DMS 273 (cell line): ENCODE measurements around the gene KDM2A.
A peak's percentile ranks its signal among the peaks of the same experiment; 100 is the strongest.
"Not testable (repeated sequence)": the region's sequence is repeated elsewhere in the genome, so short reads cannot be mapped to it uniquely, and the experiment has no call there.

Source experiments
- DNase-seq: peaks from one replicate; lab custom pipeline; 2025; ENCODE audit not compliant: unreplicated experiment; lab: John Stamatoyannopoulos, UW

Gene KDM2A

GRCh38 chr11:67233584-67234190 is 114.6 kb downstream of the KDM2A start:
- no peak for DNase-seq

GRCh38 chr11:67234571-67234970 is 115.5 kb downstream of the KDM2A start:
- DNase-seq = not testable (repeated sequence)

GRCh38 chr11:67237574-67237973 is 118.5 kb downstream of the KDM2A start:
- no peak for DNase-seq

- DNase-seq = peak; percentile 20
Measured at GRCh38 chr11:67238894-67239782, 120.1 kb downstream of the KDM2A start.

- DNase-seq = peak; percentile 97
Measured at GRCh38 chr11:67239783-67240575, 120.9 kb downstream of the KDM2A start.

GRCh38 chr11:67240576-67241389 is 121.7 kb downstream of the KDM2A start:
- peak; percentile 70 for DNase-seq

- no peak for DNase-seq
Measured at GRCh38 chr11:67242548-67242947, 123.5 kb downstream of the KDM2A start.

- no peak for DNase-seq
Measured at GRCh38 chr11:67243051-67243450, 124.0 kb downstream of the KDM2A start.

- no peak for DNase-seq
Measured at GRCh38 chr11:67245046-67245445, 126.0 kb downstream of the KDM2A start.

- DNase-seq = no peak
Measured at GRCh38 chr11:67247946-67248550, 129.0 kb downstream of the KDM2A start.

- no peak for DNase-seq
Measured at GRCh38 chr11:67248653-67249052, 129.6 kb downstream of the KDM2A start.

- no peak for DNase-seq
Measured at GRCh38 chr11:67250059-67251043, 131.3 kb downstream of the KDM2A start.

GRCh38 chr11:67251841-67252240 is 132.8 kb downstream of the KDM2A start:
- DNase-seq = no peak

GRCh38 chr11:67252831-67253239 is 133.8 kb downstream of the KDM2A start:
- peak; percentile 42 for DNase-seq

- no peak for DNase-seq
Measured at GRCh38 chr11:67253872-67254624, 135.0 kb downstream of the KDM2A start.

- DNase-seq = no peak
Measured at GRCh38 chr11:67254798-67255197, 135.7 kb downstream of the KDM2A start.

- no peak for DNase-seq
Measured at GRCh38 chr11:67255353-67255752, 136.3 kb downstream of the KDM2A start.

GRCh38 chr11:67255864-67256263 is 136.8 kb downstream of the KDM2A start:
- DNase-seq = no peak
